GM19455 (cell line): ENCODE results near the gene NPRL2.

Source experiments
- ATAC-seq: cut with Tn5 transposase; IDR thresholded peaks from one replicate; pipeline ENCODE4 v1.9.1; 2021; ENCODE audit not compliant: unreplicated experiment

NPRL2 gene

DNA sequence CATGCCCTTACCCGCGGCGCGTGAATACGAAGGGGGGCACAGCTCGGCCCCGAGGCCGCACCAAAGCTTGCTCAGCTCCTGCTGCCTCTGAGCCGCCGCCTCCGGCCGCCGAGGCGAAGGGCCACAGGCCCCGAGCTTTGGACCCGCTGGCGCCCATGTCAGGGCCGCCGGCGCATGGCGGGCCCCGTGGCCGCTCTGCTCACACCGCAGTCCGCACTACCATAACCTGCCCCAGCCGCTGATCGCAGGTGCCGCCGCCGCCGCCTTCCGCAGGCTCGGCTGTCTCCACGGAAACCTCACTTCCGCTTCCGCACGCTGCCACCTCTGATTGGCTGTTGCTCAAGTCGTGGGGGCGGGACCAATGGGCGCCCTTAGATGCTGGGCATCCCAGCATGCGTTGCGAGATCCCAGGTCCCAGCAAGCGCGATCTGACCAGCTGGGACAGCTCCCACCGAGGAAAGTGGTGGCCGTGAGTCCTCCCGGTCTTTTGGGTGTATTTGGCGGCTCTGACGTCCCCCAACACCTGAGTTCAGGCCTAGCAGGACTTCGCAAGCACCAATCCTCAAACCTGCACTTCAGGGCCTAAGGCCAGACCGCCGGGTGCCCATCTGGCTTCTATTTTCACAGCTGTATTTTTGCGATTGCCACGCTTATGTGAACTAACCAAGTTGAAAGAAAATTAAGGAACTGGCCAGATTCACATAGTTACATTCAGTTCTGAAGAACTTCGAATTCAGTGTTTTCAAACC, 22.5 kb downstream of the NPRL2 start, which contains the start of gene TUSC2:
TSS of gene TUSC2 (minus strand) at position 281 of the 749 bp plus-strand sequence. CDS start at position 157, 124 bp downstream.
- ATAC-seq = peak; percentile 81

DNA sequence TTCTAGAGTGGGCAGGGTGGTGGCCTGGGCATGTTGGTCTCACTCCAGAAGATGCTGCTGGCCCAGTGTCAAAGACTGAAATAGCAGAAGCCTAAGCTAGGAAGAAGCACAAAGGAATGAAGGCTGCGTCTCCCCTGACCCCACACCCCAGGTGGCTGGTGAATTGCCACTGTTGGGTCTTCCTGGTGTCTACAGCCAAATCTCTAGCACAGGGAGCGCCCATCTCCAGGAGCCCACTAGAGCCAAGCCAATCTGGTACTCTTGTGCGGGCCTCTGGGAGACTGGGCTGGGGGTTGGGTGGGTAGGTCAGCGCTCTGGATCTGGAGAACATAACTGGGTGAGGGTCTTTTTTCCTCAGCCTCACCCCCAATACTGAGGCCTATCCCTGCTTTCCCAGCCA, 23.4 kb downstream of the NPRL2 start:
- ATAC-seq = no peak

DNA sequence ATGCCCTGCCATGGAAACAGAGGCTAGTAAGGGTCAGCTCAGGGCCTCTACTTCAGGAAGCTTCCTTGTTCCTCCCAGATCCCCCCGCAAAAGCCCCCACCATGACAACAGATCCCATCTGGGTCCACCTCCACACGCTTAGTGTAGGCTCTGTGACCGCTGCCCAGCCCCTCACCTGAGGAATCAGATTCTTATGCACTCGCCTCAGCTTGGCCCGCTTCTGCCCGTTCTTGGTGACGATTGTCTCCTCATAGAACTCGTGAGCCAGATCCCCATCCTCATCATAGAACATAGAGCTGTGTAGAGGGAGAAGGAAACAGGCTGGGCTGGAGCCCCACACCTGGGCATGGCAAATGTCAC, 24.4 kb downstream of the NPRL2 start:
- no peak for ATAC-seq

DNA sequence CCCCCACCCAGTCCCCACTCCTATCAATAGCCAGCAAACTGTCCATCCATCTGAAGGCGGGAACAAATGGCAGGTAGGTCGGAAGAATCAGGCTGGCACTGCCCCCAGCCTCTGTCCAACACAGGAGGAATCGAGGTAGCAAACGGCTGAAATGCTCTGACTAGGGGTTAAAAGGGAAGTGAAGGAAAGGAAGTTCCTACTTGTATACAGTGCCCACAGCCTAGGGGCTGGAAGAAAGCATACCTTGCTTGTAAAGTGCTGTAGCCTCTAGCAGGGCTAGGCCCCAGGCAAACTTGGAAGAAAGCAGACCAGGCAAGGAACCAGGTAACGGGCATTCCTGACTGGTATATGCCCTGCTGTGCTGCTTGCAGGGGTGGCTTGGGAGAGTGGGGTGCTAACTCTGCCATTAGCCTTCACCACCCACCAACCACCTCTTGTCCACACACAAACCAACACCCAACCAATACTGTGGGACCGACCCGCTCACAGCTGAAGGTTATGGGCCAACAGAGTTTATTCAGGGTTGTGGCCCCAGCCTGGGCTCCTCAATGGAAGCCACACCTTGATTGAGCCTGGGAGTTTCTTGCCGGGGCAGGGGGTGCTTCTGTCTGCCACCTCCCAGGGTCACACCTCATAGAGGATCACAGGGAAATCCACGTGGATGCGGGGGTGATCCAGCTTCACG, 24.9 kb downstream of the NPRL2 start:
- no peak for ATAC-seq

DNA sequence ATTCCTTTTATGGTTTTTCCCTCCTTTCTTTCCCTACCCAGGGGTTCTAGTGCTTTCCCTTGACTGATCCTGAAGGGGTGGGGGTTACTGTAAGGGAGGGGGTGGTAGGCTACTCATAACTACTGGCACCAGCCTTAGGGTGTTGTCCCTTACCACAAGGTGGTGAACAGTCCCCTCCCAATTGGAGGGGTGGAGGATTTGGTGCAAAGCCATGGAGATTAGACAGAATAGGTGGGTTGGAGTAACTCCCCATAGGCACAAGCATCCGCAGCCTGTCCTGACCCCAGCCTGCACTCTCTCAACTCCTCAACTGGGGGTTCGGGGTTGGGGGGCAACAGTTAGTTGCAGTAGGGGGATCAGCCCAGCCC, 25.5 kb downstream of the NPRL2 start:
- ATAC-seq = no peak

DNA sequence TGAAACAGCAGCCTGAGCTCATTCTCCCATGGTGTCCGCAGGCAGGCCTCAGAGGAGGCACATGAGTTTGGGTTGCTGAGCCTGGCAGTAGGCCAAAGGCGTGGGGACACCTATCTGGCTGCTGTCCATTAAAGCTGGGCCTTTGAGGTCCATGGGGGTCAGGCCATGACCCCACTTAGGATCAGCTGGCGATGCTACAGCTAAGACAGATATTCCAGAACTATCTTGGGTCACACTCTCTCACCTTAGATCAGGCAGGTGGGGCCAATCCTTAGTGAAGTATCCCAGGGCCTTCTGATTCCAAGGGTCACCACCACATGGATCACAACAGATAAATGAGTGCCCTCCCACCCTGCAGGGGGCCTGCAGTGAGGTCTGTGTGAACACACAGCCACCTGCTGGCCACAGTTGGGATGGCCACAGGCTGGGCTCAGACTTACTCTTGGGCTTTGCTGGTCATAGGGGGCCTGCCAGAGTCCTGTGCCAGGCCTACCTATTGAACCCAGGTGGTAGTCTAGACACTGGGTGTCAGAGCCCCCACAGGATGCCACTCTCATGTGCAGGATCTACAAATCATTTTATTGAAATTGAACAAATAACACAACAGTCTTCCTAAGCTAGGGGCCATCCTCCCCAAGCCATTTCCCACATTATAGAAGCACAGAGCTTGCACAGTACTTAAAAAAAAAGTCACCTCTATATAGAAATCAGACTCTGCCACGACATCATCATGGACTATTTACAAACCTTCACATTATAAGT, 26.0 kb downstream of the NPRL2 start:
- ATAC-seq = no peak

DNA sequence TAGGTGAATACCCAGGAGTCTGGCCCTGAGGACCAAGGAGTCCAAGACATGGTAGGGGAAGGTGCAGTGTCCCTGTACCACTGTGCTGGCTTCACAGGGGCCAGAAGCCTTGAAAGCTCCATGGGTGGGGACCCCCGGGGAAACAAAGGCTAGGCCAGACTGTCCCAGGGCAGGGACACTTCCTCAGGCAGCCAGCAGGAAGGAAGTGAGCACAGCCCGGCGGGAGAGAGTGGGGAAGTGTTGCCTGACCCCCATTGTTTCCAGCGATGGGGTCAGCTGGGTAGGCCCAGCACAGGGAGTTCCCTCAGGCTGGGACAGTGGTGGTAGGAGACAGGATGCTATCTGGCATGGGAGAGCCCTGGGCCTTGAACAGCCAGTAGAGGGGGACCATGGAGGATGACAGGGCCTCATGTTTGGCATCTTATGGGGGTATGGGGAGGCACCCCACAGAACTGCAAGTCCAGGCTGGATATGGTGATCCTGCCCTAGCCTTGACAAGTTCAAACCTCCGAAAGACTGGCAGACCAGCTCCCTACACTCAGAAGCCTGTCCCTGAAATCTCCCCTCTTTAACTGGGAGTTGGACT, 26.9 kb downstream of the NPRL2 start:
- no peak for ATAC-seq

DNA sequence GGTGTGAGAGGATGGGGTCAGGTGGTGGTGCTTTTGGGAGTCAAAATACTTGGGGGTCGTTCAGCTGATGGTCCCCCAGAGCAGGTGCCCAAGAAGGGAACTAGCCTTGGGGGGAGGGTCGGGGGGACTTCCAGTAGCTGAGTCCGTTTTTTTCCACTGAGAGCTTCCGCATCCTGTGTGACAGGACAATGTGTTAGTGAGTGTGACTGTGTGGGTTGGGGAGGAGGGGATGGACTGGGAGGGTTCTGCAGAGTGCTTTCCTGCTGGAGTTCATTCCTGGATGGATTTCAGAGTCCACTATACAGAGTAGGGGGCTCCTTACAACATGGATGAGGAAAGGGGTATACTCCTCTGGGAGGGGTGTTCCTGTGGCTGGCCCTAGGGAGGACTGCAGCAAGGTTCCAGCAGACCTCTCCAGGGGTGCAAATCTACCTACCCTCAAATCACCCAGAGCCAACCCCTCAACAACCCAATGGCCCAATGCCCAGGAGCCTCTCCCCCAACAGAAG, 27.4 kb downstream of the NPRL2 start:
- ATAC-seq = no peak

DNA sequence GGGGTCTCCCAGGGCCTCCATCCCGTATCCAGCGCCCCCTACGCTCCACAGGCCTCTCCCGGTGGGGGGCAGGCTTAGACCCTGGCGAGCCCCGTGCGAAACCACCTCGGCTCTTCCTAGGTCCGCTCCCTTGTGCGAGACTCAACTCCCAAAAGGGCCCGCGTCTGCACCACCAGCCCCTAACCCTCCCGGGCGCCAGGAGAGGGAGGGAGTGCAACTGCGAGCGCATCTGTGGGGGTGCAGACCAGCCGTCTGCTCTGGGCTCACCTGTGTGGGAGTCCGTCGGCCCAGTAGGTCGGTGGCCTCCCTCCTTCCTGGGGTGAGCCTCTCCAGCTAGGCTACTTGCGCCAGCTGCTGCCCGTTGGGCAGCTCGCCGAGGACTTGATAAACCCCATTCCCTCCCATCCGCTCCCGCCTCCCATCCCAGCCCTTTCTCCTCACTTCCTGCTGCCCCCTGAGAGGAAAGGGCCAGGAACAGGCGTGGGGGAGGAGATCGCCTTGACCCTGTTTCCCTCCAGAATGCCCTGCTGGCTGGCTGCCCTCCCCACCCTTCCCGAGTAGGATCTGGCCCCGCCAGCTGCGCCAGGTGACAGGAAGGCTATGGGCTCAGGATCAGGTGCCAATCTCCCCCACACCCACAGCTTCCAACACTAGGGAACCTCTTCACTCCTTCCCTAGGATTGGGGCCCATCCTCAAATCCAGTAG, 28.0 kb downstream of the NPRL2 start, which contains the start of gene HYAL2:
TSS of gene HYAL2 (minus strand) at position 360 of the 706 bp plus-strand sequence. CDS start 2,256 bp downstream, outside the sequence.
- ATAC-seq = no peak

DNA sequence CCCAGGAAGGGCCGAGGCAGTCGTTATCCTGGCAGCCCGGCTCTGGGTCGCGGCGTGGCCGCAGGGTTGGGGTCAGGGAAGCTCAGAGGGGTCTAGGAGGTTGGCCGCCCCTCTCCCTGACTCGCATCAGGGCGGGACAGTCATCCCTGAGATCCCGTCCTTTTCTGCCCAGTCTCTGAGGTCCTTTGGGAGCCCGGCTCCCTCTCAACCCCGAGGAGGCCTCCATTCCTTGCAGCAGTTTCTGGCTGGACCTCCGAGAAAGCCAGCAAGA, 28.5 kb downstream of the NPRL2 start:
- ATAC-seq = no peak

DNA sequence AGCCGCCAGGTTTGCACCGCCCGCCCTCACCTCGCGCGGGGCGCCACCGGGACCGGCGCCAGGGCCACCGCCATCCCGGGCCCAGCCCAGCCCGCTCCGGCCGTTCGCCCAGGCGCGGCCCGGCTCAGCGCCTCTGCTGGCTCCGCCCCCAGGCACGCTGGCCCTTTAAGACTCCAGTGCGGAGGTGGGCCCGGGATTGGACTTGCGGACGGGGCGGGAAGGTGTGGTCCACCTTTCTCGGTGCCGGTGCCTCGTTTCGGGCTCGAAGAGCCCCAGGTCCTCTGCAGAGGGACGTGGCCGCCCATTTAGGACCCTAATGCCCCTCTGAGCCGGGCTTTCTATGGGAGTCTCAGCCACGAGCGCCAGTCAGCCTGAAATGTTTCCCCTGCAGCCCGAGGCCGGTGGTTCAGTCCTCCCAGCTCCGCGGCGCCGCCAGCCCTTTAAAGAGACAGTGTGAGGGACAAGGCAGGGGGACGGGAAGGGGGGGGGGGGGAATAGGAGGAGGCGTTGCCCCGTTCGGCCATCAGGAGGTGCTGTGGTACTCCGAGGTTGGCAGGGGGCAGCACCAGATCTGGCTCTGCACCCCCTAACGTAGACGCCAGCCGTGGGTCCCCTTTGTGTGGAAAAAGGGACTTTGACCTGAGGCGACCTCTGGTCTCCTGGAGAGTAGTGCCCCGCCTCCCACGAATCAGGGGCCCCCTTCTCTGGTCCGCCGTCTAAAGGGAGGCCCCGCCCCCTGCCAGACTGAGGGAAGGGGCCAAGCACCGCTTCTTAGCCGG, 29.1 kb downstream of the NPRL2 start:
- ATAC-seq = peak; percentile 77

DNA sequence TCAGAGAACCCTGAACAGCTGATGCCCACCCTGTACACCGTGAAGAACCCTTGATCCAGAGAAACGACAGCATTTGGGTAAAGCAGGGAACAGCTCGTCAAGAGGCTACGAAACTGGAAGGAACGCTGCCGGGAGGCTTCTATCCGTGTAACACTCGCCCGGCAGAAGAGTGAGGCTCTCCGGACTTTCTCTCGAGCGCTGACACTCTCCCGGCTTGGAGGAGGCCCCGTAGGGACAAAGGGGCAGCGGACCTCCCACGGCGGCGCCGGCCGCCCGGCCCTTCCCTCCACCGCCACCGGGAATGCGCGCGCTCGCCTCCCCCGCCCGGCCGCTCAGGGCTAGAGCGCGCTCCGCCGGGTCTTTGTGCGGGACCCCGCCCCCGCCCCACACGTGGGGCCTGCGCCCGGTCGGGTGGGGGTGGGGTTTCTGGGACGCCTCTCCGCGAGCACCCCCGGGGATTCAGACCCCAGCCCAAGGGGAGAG, 29.7 kb downstream of the NPRL2 start:
- peak; percentile 53 for ATAC-seq

DNA sequence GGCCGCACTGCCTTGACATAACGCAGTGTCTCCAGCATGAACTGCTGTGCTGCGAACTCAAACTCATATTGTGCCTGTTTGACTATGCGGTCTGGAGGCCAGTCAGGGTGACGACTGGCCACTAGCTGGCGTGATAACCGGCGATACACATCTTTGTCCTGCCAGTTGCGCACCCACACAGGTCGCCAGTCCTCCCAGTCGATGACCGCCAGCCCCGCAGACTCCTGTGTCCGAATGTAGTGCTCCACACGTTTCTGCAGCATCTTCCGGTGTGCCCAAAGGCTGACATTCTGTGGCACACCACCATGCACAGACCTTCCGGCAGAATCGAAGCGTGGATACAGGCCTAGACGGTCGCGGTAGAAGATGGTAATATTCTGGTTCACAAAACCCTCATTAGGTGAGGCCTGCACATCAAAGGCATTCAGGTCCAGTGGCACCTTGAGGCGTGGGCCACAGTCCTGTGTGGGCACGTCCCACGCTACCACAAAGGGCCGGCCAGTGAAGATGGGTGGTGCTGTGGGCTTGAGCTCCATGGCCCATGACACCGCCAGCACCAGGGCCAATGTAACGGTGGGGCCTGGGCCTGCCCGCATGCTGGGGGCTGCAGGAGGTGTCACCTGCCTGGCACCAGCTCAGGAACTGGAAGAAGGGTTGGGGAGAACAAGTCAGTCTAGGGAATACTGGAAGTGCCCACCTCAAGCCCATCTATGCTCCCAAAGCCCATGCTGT, 30.5 kb downstream of the NPRL2 start:
- no peak for ATAC-seq

DNA sequence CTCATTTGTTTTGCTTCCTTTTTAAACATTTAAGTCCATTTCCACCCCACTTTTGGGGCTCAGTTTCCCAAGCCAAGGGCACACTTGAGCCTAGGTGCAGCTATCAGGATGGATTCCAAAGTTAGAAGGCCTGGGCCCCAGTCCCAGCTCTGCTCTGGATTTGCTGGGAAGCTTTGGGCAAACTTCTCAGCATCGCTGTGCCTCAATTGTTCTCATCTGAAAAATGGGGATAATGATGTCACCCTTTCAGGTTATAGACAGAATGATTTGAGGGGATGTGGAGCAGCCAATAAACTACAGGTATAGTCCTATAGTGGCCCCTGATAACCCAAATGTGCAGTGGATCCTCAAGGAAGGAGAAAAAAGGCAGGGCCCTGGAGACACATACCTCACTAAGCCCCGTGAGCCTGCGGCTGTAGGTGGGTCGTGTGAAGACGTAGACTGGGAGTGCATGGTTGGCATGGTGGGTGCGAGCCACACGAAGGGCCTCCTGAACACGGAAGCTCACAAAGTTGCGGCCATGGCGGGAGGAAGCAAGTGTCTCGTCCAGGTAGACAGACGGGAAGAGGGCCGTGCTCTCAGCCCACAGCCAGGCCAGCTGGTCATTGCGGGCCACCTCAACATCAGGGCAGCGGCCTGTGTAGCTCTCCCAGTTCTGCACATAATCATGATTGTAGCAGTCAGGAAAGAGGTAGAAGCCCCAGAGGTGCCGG, 31.2 kb downstream of the NPRL2 start:
- ATAC-seq = no peak

DNA sequence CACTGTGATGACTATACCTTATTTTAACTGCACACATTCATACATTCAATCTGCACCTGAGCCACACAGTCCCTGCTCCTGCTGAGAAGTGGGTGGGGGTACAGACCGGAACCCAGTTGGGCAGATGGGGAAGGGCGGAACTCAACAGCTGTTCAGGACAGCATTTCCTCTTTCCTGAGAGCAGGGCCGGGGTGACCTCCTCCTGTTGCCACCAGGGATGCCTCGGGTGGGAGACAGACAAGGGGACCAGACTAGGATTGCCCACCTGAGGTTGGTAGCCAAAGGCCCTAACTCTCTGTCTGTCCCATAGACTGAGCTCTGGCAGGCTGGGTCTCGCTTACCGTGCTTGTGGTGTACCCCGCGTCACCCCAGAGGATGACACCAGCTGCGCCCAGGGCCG, 32.0 kb downstream of the NPRL2 start:
- ATAC-seq = no peak

DNA sequence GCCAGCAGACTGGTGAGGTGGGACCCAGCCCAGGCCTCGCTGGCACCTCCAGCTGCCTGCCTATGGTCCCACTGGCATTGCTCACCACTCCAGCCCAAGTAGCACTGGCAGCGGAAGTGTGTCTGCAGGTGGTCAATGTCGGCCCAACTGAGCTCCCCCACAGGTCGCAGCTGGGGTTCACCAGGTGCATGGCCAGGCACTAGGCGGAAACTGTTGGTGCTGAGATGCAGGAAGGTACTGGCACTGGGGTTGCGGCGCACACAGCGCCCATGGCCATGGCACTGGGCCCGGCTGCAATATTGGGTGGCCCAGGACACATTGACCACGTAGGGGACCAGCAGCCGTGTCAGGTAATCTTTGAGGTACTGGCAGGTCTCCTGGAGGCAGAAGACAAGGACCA, 32.4 kb downstream of the NPRL2 start:
- no peak for ATAC-seq

DNA sequence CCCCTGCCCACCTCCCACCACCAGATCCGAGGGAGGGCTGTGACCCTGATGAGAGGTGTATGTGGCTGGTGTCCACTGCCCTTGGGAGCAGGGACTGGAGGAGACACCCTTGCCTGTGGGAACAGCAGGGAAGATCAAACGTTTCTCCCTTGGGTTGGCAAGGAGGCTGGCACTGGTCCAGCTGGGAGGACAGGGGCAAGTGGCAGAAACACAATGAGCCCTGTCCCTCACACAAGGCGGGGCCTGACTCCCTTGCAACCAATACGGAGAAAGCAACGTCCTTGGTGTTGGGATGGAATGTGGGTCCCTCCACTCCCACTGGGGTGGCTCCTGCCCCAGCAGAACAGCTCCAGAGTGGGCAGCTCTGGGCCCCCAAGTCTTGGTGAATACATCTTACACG, 33.3 kb downstream of the NPRL2 start:
- ATAC-seq = no peak

DNA sequence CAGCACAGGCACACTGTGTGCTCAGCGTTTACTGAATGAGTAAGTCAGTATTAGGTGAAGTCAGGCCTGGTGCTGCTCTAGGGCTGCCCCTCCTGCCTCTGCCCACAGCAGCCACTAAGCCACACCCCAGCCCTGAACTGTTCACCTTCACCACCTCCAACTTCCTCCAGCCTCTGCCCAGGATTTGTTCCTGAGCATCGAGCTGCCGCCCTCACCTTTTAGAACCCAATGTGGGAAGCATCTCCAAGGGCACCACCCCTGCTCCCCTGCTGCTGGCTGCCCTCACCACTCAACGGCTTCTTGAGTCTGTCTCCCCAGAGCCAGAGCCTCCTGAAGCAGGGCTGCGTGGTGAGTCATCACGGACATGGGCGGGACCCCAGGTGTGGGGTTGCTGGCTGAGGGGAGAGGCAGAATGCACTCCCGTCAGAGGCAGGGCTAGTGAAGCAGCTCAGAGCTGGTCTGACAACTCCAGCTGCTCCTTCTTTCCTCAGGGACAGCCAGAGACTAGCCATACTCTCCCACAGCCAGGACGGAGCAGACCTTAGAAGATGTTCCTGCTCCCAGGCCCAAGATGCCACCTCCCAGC, 33.8 kb downstream of the NPRL2 start:
- ATAC-seq = peak; percentile 37
